OCI-LY3 (cell line): ENCODE data around the gene TLL2.

ENCODE experiments used
- EZH2phosphoT487 ChIP-seq: fragments of 200-600 bp; shearing (Covaris generic); IDR thresholded peaks from 2 replicates; pipeline ENCODE4 v1.6.1; 2018; ENCODE audit warnings: antibody characterized with exemption, mixed run types, low read depth
- TF ChIP-seq, protein P1 (sequence below): fragments of 200-600, 300-600 bp; sonication (generic); IDR thresholded peaks from 2 replicates; pipeline ENCODE4 v1.5.1; 2014; ENCODE audit warnings: antibody characterized with exemption, low read length, low read depth

DNA sequence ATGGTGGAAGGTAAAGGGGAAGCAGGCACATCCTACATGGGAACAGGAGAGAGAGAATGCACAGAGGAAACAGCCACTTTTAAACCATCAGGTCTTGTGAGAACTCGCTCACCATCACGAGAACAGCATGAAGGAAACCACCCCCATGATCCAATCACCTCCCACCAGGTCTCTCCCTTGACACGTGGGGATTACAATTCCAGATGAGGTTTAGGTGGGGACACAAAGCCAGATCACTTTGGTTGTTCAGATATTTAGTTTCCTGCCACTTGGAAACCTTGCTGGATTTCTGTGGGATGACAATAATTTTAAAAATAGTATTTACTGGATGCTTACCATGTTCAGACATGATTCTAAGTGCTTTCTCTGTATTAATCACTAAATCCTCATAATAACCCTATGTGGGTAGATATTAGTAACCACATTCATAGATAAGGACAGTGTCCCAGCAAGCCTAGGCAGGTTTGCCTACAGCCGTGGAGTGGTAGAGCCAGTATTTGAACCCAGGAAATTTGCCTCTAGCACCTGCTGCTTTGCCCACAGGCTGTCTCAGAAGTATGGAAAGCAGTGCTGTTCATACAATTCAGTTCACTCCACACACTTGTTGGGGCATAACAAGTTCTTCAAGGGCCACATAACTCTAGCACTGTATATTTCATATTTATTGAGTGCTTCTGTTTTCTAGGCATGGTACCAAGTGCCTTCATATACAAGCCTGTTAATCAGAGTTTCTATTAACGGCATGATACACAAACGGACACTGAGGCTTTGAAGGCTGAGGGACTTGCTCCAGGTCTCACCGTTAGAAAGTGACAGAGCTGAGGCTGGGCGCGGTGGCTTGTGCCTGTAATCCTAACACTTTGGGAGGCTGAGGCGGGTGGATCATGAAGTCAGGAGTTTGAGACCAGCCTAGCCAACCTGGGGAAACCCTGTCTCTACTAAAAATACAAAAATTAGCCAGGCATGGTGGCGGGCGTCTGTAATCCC is 8.3 kb downstream of the TLL2 start:
- TF ChIP-seq, protein P1, sequence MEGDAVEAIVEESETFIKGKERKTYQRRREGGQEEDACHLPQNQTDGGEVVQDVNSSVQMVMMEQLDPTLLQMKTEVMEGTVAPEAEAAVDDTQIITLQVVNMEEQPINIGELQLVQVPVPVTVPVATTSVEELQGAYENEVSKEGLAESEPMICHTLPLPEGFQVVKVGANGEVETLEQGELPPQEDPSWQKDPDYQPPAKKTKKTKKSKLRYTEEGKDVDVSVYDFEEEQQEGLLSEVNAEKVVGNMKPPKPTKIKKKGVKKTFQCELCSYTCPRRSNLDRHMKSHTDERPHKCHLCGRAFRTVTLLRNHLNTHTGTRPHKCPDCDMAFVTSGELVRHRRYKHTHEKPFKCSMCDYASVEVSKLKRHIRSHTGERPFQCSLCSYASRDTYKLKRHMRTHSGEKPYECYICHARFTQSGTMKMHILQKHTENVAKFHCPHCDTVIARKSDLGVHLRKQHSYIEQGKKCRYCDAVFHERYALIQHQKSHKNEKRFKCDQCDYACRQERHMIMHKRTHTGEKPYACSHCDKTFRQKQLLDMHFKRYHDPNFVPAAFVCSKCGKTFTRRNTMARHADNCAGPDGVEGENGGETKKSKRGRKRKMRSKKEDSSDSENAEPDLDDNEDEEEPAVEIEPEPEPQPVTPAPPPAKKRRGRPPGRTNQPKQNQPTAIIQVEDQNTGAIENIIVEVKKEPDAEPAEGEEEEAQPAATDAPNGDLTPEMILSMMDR = no peak
- TF ChIP-seq EZH2phosphoT487 = no peak
